HEK293T (cell line): Measurements from ENCODE around the gene DPP7.

Experiments
- CTCF ChIA-PET: fragments of 350-600 bp; formaldehyde crosslinking; extraction: SDS; loops from one replicate; lab custom pipeline; 2021; ENCODE audit warnings: antibody characterized with exemption, inconsistent platforms; lab: Yijun Ruan, JAX
- POLR2A ChIA-PET: fragments of 350-600 bp; formaldehyde crosslinking; extraction: SDS; loops from one replicate; lab custom pipeline; 2020; ENCODE audit warnings: antibody characterized with exemption, inconsistent platforms; lab: Yijun Ruan, JAX
- DNase-seq: peaks from one replicate; pipeline ENCODE4 v3.0.0; 2012; ENCODE audit warnings: mixed read lengths; ENCODE audit errors: extremely low spot score
- ARNT ChIP-seq: fragments of 450-650 bp; IDR thresholded peaks from 2 replicates; pipeline ENCODE4 v1.6.1; 2017; ENCODE audit warnings: mild to moderate bottlenecking
- BHLHE40 ChIP-seq: fragments of 450-650 bp; IDR thresholded peaks from 2 replicates; pipeline ENCODE4 v1.6.1; 2016; ENCODE audit warnings: mild to moderate bottlenecking, moderate library complexity, borderline replicate concordance
- CTBP1 ChIP-seq: fragments of 450-650 bp; IDR thresholded peaks from 2 replicates; pipeline ENCODE4 v1.6.1; 2016; ENCODE audit warnings: borderline replicate concordance
- ELF4 ChIP-seq: fragments of 450-650 bp; IDR thresholded peaks from 2 replicates; pipeline ENCODE4 v1.6.1; 2017; ENCODE audit warnings: antibody characterized with exemption
- FOXA1 ChIP-seq: fragments of 450-650 bp; IDR thresholded peaks from 2 replicates; pipeline ENCODE4 v1.6.1; 2016; ENCODE audit warnings: mild to moderate bottlenecking
- FOXK2 ChIP-seq: fragments of 450-650 bp; IDR thresholded peaks from 2 replicates; pipeline ENCODE4 v1.6.1; 2016; ENCODE audit warnings: mild to moderate bottlenecking
- FOXM1 ChIP-seq: fragments of 450-650 bp; IDR thresholded peaks from 2 replicates; pipeline ENCODE4 v1.6.1; 2017; ENCODE audit warnings: mild to moderate bottlenecking, borderline replicate concordance
- HDGF ChIP-seq: fragments of 450-650 bp; IDR thresholded peaks from 2 replicates; pipeline ENCODE4 v1.6.1; 2017; ENCODE audit warnings: antibody characterized with exemption, borderline replicate concordance
- L3MBTL2 ChIP-seq: fragments of 450-650 bp; conservative IDR thresholded peaks from 2 replicates; pipeline ENCODE4 v1.6.1; 2016; ENCODE audit warnings: mild to moderate bottlenecking
- LEF1 ChIP-seq: fragments of 450-650 bp; IDR thresholded peaks from 2 replicates; pipeline ENCODE4 v1.6.1; 2017; ENCODE audit warnings: mild to moderate bottlenecking, borderline replicate concordance
- NFRKB ChIP-seq: fragments of 450-650 bp; IDR thresholded peaks from 2 replicates; pipeline ENCODE4 v1.6.1; 2016; ENCODE audit warnings: mild to moderate bottlenecking, moderate library complexity
- SP1 ChIP-seq: fragments of 450-650 bp; IDR thresholded peaks from 2 replicates; pipeline ENCODE4 v1.6.1; 2017
- SUZ12 ChIP-seq: fragments of 450-650 bp; IDR thresholded peaks from 2 replicates; pipeline ENCODE4 v1.6.1; 2016; ENCODE audit warnings: mild to moderate bottlenecking
- TARDBP ChIP-seq: fragments of 450-650 bp; IDR thresholded peaks from 2 replicates; pipeline ENCODE4 v1.6.1; 2016
- ZNF384 ChIP-seq: fragments of 450-650 bp; IDR thresholded peaks from 2 replicates; pipeline ENCODE4 v1.6.1; 2016
- TF ChIP-seq, protein P1 (sequence below): fragments of 450-650 bp; IDR thresholded peaks from 2 replicates; pipeline ENCODE4 v1.6.1; 2016

DPP7 gene

DNA sequence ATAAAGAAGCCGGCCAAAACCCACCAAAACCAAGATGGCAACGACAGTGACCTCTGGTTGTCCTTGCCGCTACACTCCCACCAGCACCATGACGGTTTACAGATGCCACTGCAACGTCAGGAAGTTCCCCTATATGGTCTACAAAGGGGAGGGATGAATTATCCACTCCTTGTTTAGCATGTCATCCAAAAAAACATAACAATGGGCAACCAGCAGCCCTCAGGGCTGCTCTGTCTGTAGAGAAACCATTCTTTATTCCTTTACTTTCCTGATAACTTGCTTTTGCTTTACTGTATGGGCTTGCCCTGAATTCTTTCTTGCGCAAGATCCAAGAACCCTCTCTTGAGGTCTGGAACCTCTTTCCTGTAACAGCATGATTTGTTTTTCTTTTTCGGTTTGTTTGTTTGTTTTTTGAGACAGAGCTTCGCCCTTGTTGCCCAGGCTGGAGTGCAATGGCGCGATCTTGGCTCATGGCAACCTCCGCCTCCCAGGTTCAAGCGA, 39.2 kb downstream of the DPP7 start:
- ChIA-PET CTCF (no interaction called here), POLR2A (interaction anchor here (1.5 to 2.5 kb wide), 2 partner anchors 11 to 54 kb away, joined by 3 to 15 read pairs; partner anchors contain the start of gene MAN1B1)
- DNase-seq = no peak
- TF ChIP-seq CTBP1 (no peak), FOXA1 (no peak), BHLHE40 (no peak), NFRKB (no peak), LEF1 (no peak), SP1 (no peak), TARDBP (no peak), L3MBTL2 (no peak), FOXK2 (no peak), ELF4 (no peak), ARNT (no peak), ZNF384 (no peak), SUZ12 (no peak), HDGF (no peak)
- TF ChIP-seq, protein P1, sequence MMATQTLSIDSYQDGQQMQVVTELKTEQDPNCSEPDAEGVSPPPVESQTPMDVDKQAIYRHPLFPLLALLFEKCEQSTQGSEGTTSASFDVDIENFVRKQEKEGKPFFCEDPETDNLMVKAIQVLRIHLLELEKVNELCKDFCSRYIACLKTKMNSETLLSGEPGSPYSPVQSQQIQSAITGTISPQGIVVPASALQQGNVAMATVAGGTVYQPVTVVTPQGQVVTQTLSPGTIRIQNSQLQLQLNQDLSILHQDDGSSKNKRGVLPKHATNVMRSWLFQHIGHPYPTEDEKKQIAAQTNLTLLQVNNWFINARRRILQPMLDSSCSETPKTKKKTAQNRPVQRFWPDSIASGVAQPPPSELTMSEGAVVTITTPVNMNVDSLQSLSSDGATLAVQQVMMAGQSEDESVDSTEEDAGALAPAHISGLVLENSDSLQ = no peak

- ChIA-PET CTCF (no interaction called here), POLR2A (interaction anchor here (1.5 kb wide), 1 partner anchor 55 kb away, joined by 3 read pairs; no protein-coding TSS in a partner anchor)
- no peak for DNase-seq
- TF ChIP-seq ELF4 (no peak), TARDBP (no peak), ZNF384 (no peak), ARNT (no peak), FOXK2 (no peak), SP1 (no peak), NFRKB (no peak), SUZ12 (no peak), LEF1 (no peak), L3MBTL2 (no peak), FOXM1 (no peak), FOXA1 (no peak)
- TF ChIP-seq, protein P1 = no peak
Measured at GRCh38 chr9:137074657-137075274, 39.8 kb downstream of the DPP7 start.

- ChIA-PET POLR2A (interaction anchor here (1.5 kb wide), 1 partner anchor 55 kb away, joined by 3 read pairs; no protein-coding TSS in a partner anchor), CTCF (interaction anchor here (1.0 kb wide), 1 partner anchor 10 kb away, joined by 3 read pairs; no protein-coding TSS in a partner anchor)
- no peak for DNase-seq
- TF ChIP-seq FOXM1 = no peak
- no peak for TF ChIP-seq SP1
- TF ChIP-seq, protein P1 = no peak
- TF ChIP-seq ARNT = no peak
- no peak for TF ChIP-seq FOXK2
- no peak for TF ChIP-seq NFRKB
- TF ChIP-seq L3MBTL2 = no peak
- TF ChIP-seq ELF4 = no peak
- no peak for TF ChIP-seq ZNF384
- TF ChIP-seq FOXA1 = no peak
- no peak for TF ChIP-seq SUZ12
- TF ChIP-seq LEF1 = no peak
- no peak for TF ChIP-seq CTBP1
- no peak for TF ChIP-seq HDGF
- TF ChIP-seq TARDBP = no peak
- TF ChIP-seq BHLHE40 = no peak
Measured at GRCh38 chr9:137073992-137074399, 40.5 kb downstream of the DPP7 start.

GRCh38 chr9:137071282-137071681, 43.3 kb downstream of the DPP7 start:
- POLR2A ChIA-PET = interaction anchor here (1.3 to 3.2 kb wide), 4 partner anchors 12 to 169 kb away, joined by 3 to 27 read pairs (median 6); partner anchors contain the start of gene MAN1B1
- CTCF ChIA-PET = interaction anchor here (1.2 to 2.4 kb wide), 4 partner anchors 13 to 42 kb away, joined by 3 to 11 read pairs (median 8); partner anchors contain the start of genes ABCA2 and NPDC1
- DNase-seq = no peak
- no peak for TF ChIP-seq FOXA1
- TF ChIP-seq TARDBP = no peak
- no peak for TF ChIP-seq HDGF
- TF ChIP-seq FOXK2 = no peak
- TF ChIP-seq ELF4 = no peak
- TF ChIP-seq LEF1 = no peak
- TF ChIP-seq BHLHE40 = no peak
- no peak for TF ChIP-seq NFRKB
- TF ChIP-seq CTBP1 = no peak
- TF ChIP-seq FOXM1 = no peak
- TF ChIP-seq, protein P1 = no peak
- TF ChIP-seq SUZ12 = no peak
- TF ChIP-seq SP1 = no peak
- TF ChIP-seq ZNF384 = no peak

- TF ChIP-seq NFRKB (no peak), HDGF (no peak), TARDBP (no peak), L3MBTL2 (0 out of 2 replicates have a peak, but pooled peaks have one; percentile 1), ELF4 (no peak), FOXA1 (no peak), ZNF384 (no peak)
- TF ChIP-seq, protein P1 = no peak
- ChIA-PET CTCF (interaction anchor here (0.8 to 2.4 kb wide), 6 partner anchors 13 to 166 kb away, joined by 3 to 11 read pairs (median 6); partner anchors contain the start of genes ABCA2 and NPDC1), POLR2A (interaction anchor here (1.2 to 3.2 kb wide), 5 partner anchors 13 to 170 kb away, joined by 3 to 27 read pairs (median 5); partner anchors contain the start of gene MAN1B1)
- no peak for DNase-seq
Measured at GRCh38 chr9:137070906-137071275, 43.6 kb downstream of the DPP7 start.
